ENCODE results near the gene INTS3.
A peak's percentile ranks its signal among the peaks of the same experiment; 100 is the strongest.
"Not testable (repeated sequence)": the region's sequence is repeated elsewhere in the genome, so short reads cannot be mapped to it uniquely, and the experiment has no call there.

Gene INTS3

GRCh38 chr1:153779781-153780541 is 52.1 kb downstream of the INTS3 start:
- DNase-seq: no peak

GRCh38 chr1:153780551-153780950 is 52.7 kb downstream of the INTS3 start:
- no peak for DNase-seq

GRCh38 chr1:153782648-153783047 is 54.8 kb downstream of the INTS3 start:
- not testable (repeated sequence) for DNase-seq

GRCh38 chr1:153783233-153784190 is 55.7 kb downstream of the INTS3 start:
- DNase-seq: peak; percentile 80

- DNase-seq: no peak
Measured at GRCh38 chr1:153786038-153786790, 58.4 kb downstream of the INTS3 start.

GRCh38 chr1:153789478-153790034 is 61.7 kb downstream of the INTS3 start:
- DNase-seq: no peak

GRCh38 chr1:153790313-153790965 is 62.6 kb downstream of the INTS3 start:
- DNase-seq: no peak

GRCh38 chr1:153790966-153791647 is 63.3 kb downstream of the INTS3 start:
- DNase-seq: no peak

GRCh38 chr1:153791648-153792253 is 63.9 kb downstream of the INTS3 start:
- no peak for DNase-seq

GRCh38 chr1:153792631-153793041 is 64.8 kb downstream of the INTS3 start:
- DNase-seq: no peak

GRCh38 chr1:153793261-153793972 is 65.6 kb downstream of the INTS3 start:
- no peak for DNase-seq

- DNase-seq: no peak
Measured at GRCh38 chr1:153793973-153794615, 66.2 kb downstream of the INTS3 start.

- no peak for DNase-seq
Measured at GRCh38 chr1:153794624-153795329, 66.9 kb downstream of the INTS3 start.

GRCh38 chr1:153795330-153795837 is 67.5 kb downstream of the INTS3 start:
- no peak for DNase-seq

GRCh38 chr1:153795934-153796785 is 68.3 kb downstream of the INTS3 start:
- no peak for DNase-seq

- DNase-seq: peak; percentile 54
Measured at GRCh38 chr1:153796786-153797659, 69.2 kb downstream of the INTS3 start.

GRCh38 chr1:153798468-153798780 is 70.6 kb downstream of the INTS3 start:
- DNase-seq: no peak

Measured in NCI-H2171 (cell line).